ENCODE results near the gene FAM24B.

Gene FAM24B

DNA sequence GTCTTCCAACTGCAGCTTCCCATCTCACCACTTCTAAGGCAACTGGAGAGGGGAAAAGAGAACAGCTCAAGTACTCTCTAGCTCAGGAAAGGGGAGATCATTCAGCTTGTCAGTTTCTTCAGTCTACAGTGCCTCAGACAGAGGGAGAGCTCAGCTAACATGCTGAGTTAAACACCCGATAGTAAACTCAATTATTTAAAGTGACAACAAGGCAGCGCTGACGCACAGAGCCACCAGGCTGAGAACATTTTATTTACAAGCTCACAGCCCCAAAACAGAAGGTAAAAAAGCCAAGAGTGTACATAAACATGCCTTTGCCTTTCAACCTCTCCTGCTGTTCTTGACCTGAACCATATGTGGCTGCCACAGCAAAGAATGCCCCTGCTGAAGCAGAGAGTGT is 23.6 kb downstream of the FAM24B start:
- TF ChIP-seq, protein P1, sequence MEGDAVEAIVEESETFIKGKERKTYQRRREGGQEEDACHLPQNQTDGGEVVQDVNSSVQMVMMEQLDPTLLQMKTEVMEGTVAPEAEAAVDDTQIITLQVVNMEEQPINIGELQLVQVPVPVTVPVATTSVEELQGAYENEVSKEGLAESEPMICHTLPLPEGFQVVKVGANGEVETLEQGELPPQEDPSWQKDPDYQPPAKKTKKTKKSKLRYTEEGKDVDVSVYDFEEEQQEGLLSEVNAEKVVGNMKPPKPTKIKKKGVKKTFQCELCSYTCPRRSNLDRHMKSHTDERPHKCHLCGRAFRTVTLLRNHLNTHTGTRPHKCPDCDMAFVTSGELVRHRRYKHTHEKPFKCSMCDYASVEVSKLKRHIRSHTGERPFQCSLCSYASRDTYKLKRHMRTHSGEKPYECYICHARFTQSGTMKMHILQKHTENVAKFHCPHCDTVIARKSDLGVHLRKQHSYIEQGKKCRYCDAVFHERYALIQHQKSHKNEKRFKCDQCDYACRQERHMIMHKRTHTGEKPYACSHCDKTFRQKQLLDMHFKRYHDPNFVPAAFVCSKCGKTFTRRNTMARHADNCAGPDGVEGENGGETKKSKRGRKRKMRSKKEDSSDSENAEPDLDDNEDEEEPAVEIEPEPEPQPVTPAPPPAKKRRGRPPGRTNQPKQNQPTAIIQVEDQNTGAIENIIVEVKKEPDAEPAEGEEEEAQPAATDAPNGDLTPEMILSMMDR (IDR thresholded peaks at IDR 0.05; ENCODE audit: low read depth, low read length, missing control alignments) = no peak

DNA sequence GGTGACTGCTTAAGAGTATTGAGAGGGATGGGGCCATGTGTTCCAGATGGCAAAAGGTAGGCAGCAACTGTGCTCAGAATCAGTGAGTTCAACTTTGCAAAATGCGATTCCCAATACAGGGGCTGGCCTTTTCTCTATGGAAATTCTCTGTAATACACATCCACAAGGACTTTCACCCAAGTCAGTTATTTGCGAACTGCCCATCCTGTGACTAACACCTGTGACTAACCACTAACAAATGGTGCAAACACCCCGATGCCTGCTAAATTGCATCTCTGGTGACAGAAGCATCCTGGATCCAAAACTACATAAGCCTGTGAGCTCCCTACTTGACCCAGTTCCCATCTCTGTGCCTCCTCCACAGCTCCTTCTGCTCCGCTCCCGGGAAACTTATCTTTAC is 24.7 kb downstream of the FAM24B start:
- DNase-seq (ENCODE audit: extremely low read depth, low read depth) = no peak
- H3K4me3 ChIP-seq (replicated peaks; ENCODE audit: low read depth, low read length) = no peak overlapping the region
- TF ChIP-seq, protein P1 (IDR thresholded peaks at IDR 0.05; ENCODE audit: low read depth, low read length, missing control alignments) = no peak

More for the DNA sequence above, 23.6 kb downstream of the FAM24B start:
- DNase-seq (ENCODE audit: extremely low read depth, low read depth) = no peak
- no peak overlapping the region for H3K4me3 ChIP-seq (replicated peaks; ENCODE audit: low read depth, low read length)

DNA sequence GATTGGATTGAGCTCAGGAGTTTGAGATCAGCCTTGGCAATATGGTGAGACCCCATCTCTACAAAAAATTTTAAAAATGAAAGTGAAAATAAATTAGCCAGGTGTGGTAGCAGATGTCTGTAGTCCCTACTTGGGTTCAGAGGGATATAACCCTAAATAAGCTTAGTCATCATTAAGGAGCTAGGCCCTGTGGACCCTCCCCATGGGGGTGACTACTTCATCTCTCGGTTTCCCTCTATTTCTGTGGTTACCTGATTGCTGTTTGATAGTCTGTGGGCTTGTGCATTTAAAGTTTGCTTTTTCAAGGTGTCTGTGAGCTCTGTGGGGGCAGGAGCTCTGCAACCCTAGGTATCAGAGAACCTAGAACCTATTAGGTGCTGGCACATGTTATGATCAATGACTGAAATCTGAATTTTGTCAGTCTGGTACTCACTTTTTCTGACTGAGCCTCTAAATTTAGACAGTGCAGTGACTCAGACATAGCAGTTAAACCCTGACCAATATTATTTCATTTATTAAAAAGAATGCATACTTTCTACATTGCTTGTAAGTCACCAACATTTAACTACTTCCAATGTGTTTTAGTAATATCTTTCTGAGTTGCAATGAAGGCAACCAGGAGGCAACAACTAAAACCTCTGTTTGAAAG is 25.6 kb downstream of the FAM24B start:
- DNase-seq (ENCODE audit: extremely low read depth, low read depth) = no peak
- no peak overlapping the region for H3K4me3 ChIP-seq (replicated peaks; ENCODE audit: low read depth, low read length)
- TF ChIP-seq, protein P1 (IDR thresholded peaks at IDR 0.05; ENCODE audit: low read depth, low read length, missing control alignments) = no peak

DNA sequence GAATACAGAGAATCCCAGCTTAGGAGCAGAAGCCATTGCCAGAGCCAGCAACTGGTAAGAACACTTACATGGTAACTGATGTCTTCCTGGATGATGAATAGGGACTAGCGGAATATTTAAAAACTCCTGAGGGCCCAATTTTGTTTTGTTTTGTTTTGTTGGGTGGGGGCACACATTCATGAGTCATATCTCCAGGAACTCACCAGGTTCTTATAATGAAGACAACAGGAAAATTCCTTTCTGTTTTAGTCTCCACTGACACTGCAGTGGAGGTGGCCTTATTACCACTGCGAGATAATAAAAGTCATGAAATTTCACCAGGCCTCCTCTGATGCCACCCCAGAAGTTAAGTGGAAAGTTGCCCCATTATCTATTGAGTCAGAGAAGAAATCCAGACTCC is 27.1 kb downstream of the FAM24B start:
- DNase-seq (ENCODE audit: extremely low read depth, low read depth) = no peak
- H3K4me3 ChIP-seq (replicated peaks; ENCODE audit: low read depth, low read length) = no peak overlapping the region
- TF ChIP-seq, protein P1 (IDR thresholded peaks at IDR 0.05; ENCODE audit: low read depth, low read length, missing control alignments) = no peak

DNA sequence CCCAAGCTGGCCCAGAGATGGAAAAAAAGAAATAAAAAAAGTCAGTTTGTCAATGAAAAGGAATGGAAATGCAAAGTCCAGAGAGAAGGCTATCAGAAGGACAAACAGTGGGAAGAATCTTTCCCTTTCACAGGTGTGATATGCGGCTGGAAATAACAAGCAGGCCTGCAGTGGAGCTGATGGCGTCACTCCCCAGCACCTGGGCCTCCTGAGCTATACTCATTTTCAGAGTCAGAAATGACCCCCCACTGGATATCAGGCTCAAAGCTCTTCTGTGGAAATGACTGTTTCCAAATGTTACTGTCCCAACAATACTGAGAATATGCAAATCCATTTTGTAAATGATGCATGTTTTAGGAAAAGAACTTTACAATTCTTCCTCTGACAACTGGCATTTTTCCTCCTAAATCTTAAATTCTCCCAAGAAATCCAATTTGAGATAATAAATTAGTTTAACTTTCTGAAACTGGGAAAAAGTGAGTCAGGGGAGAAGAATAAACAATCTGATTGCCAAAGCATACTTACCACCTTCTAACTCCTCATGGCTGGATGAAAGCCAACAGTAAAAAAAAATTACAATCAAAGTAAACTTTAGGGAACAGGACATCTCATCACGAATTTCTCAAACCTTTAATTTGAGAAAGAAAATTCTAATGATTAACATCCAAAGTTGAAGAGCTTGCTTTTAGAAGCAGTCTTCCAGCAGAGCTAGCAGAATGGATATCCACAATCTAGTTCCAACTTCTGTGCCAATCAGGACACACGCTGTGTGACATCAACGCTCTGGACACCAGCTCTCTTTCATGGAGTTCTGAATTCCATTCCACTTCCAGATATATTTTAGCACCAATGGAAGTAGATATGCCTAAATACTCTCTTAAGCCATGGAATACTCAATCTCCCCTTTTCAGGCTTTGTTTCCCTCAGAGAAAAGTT is 28.4 kb downstream of the FAM24B start:
- DNase-seq (ENCODE audit: extremely low read depth, low read depth) = no peak
- TF ChIP-seq, protein P1 (IDR thresholded peaks at IDR 0.05; ENCODE audit: low read depth, low read length, missing control alignments) = no peak
- no peak overlapping the region for H3K4me3 ChIP-seq (replicated peaks; ENCODE audit: low read depth, low read length)

DNA sequence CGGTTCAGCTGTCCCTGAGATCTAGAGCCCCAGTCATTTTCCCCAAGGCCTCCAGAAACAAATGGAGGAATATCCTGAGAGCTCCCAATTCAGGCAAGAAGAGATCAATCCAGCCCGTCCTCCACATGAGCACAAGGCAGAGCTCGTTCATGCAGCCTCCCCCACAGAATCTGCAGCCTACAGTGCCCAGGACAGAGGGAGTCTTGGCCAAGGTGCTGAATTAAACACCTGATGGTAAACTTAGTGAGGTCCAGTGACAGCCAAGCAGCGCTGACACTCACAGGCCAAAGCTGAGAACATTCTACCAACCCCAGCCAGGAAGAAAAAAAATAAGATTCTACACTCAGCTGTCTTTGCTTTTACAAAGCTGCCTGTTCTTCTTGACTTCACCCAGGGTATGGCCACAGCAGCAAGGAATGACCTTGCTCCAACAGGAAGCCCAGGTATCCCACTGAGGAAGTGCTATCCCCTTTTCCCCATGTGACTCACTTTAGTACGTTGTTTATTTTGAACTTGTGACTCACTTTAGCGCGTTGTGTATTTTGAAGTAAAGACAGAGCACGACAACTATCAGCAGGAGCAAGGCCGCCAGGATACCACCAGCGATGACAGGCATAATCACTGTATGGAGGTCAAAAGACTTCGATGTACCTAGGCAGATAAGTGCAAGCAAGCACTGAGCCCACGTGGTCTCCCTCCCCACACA is 29.3 kb downstream of the FAM24B start:
- no peak for DNase-seq (ENCODE audit: extremely low read depth, low read depth)
- TF ChIP-seq, protein P1 (IDR thresholded peaks at IDR 0.05; ENCODE audit: low read depth, low read length, missing control alignments) = no peak
- H3K4me3 ChIP-seq (replicated peaks; ENCODE audit: low read depth, low read length) = no peak overlapping the region

Measured in HFF-Myc (cell line).